ENCODE results near the gene PLEKHG3. TPM values are rescaled to one million over a fixed set of nuclear protein-coding genes. Genes with fewer than 3 reads are reported as not detected.

PLEKHG3 gene
- total RNA-seq, 4 donors from 2014 or later: 33.3 to 73.9 (median 63.1) TPM

GRCh38 chr14:64721391-64721791 lies 17.2 kb downstream of the PLEKHG3 start:
- Histone ChIP-seq H3K4me1 (peaks cover 0 to 100% (median 88%) of the 10 kb centered on the region in 4 donors), H3K9me3 (no peaks in the 10 kb centered on the region), H3K36me3 (no peaks in the 10 kb centered on the region), H3K27me3 (no peaks in the 10 kb centered on the region), H3K27ac (peak overlapping the region; percentile 24 to 93 (median 84)), H3K4me3 (no peak overlapping the region)
- TF ChIP-seq POLR2A (IDR thresholded peaks at IDR 0.05) (peak in 1 of 2 donors; percentile 15), CTCF (IDR thresholded peaks at IDR 0.05) (no peak), EP300 (IDR thresholded peaks at IDR 0.05) (peak; percentile 57 to 73)
- 16 to 25% methylated on average over 4 to 5 of the region's 5 CpGs for WGBS, 2 donors
- peak; percentile 49 to 54 for DNase-seq (ENCODE audit: low spot score in 2 of 2)

GRCh38 chr14:64721899-64722298 lies 17.7 kb downstream of the PLEKHG3 start:
- Histone ChIP-seq H3K4me1 (peaks cover 0 to 100% (median 91%) of the 10 kb centered on the region in 4 donors), H3K4me3 (no peak overlapping the region), H3K36me3 (no peaks in the 10 kb centered on the region), H3K27ac (peak overlapping the region; percentile 24 to 93 (median 84)), H3K27me3 (no peaks in the 10 kb centered on the region), H3K9me3 (no peaks in the 10 kb centered on the region)
- no peak for DNase-seq (ENCODE audit: low spot score in 2 of 2)
- WGBS, 2 donors: 37 to 41% methylated on average over 9 of the region's 9 CpGs
- TF ChIP-seq EP300 (IDR thresholded peaks at IDR 0.05): no peak
- TF ChIP-seq POLR2A (IDR thresholded peaks at IDR 0.05): no peak
- TF ChIP-seq CTCF (IDR thresholded peaks at IDR 0.05): no peak

GRCh38 chr14:64722842-64723447 lies 18.7 kb downstream of the PLEKHG3 start:
- no peaks in the 10 kb centered on the region for H3K27me3 ChIP-seq
- DNase-seq (ENCODE audit: low spot score in 2 of 2): no peak
- H3K27ac ChIP-seq: peak overlapping the region; percentile 54 to 93 (median 84)
- H3K9me3 ChIP-seq: no peaks in the 10 kb centered on the region
- H3K4me1 ChIP-seq: peaks cover 0 to 100% (median 83%) of the 10 kb centered on the region in 4 donors
- peaks cover 0 to 6% (median 0%) of the 10 kb centered on the region in 3 donors for H3K36me3 ChIP-seq
- H3K4me3 ChIP-seq: no peak overlapping the region
- 62 to 68% methylated on average over 5 of the region's 5 CpGs for WGBS, 2 donors
- TF ChIP-seq CTCF (IDR thresholded peaks at IDR 0.05) (no peak), EP300 (IDR thresholded peaks at IDR 0.05) (no peak), POLR2A (IDR thresholded peaks at IDR 0.05) (no peak)

GRCh38 chr14:64723691-64724577 lies 19.7 kb downstream of the PLEKHG3 start:
- H3K27me3 ChIP-seq: no peaks in the 10 kb centered on the region
- WGBS, 2 donors: 46 to 49% methylated on average over 15 of the region's 15 CpGs
- no peak overlapping the region for H3K4me3 ChIP-seq
- H3K4me1 ChIP-seq: peaks cover 0 to 100% (median 76%) of the 10 kb centered on the region in 4 donors
- peak overlapping the region; percentile 2 to 93 (median 72) for H3K27ac ChIP-seq
- H3K9me3 ChIP-seq: no peaks in the 10 kb centered on the region
- peaks cover 0 to 16% (median 0%) of the 10 kb centered on the region in 3 donors for H3K36me3 ChIP-seq
- no peak for TF ChIP-seq CTCF (IDR thresholded peaks at IDR 0.05)
- peak in 1 of 2 donors; percentile 42 for TF ChIP-seq EP300 (IDR thresholded peaks at IDR 0.05)
- DNase-seq (ENCODE audit: low spot score in 2 of 2): no peak

GRCh38 chr14:64724578-64724930 lies 20.3 kb downstream of the PLEKHG3 start:
- Histone ChIP-seq H3K36me3 (peaks cover 0 to 21% (median 0%) of the 10 kb centered on the region in 3 donors), H3K4me1 (peaks cover 0 to 100% (median 73%) of the 10 kb centered on the region in 4 donors), H3K27ac (peak overlapping the region; percentile 51 to 93 (median 72)), H3K9me3 (no peaks in the 10 kb centered on the region), H3K27me3 (no peaks in the 10 kb centered on the region), H3K4me3 (no peak overlapping the region)
- 22 to 38% methylated on average over 1 of the region's 1 CpG for WGBS, 2 donors
- TF ChIP-seq CTCF (IDR thresholded peaks at IDR 0.05): no peak
- no peak for TF ChIP-seq EP300 (IDR thresholded peaks at IDR 0.05)
- TF ChIP-seq POLR2A (IDR thresholded peaks at IDR 0.05): no peak
- no peak for DNase-seq (ENCODE audit: low spot score in 2 of 2)
